SH-SY5Y (cell line): ENCODE results near the gene PDE1C.

Experiments
- GATA2 ChIP-seq: IDR thresholded peaks from 2 replicates; pipeline ENCODE4 v1.6.1; 2011; ENCODE audit warnings: mild to moderate bottlenecking, low read depth, low read length
- GATA3 ChIP-seq: IDR thresholded peaks from 2 replicates; pipeline ENCODE4 v1.6.1; 2011; ENCODE audit warnings: low read depth, mild to moderate bottlenecking, low read length, moderate library complexity

PDE1C gene

GRCh38 chr7:31772211-31772610 is 298.0 kb downstream of the PDE1C start:
- TF ChIP-seq GATA3 (no peak), GATA2 (no peak)

- TF ChIP-seq GATA3 (no peak), GATA2 (no peak)
Observed at GRCh38 chr7:31767686-31768358, 302.4 kb downstream of the PDE1C start.

GRCh38 chr7:31764462-31764861 is 305.7 kb downstream of the PDE1C start:
- TF ChIP-seq GATA2, result no peak
- TF ChIP-seq GATA3, result no peak

GRCh38 chr7:31763548-31763947 is 306.7 kb downstream of the PDE1C start:
- TF ChIP-seq GATA3, result no peak

- TF ChIP-seq GATA3 (no peak), GATA2 (no peak)
Observed at GRCh38 chr7:31761646-31762045, 308.6 kb downstream of the PDE1C start.

- no peak for TF ChIP-seq GATA2
- TF ChIP-seq GATA3, result no peak
Observed at GRCh38 chr7:31758755-31759154, 311.5 kb downstream of the PDE1C start.

- TF ChIP-seq GATA3 (no peak), GATA2 (no peak)
Observed at GRCh38 chr7:31751726-31752125, 318.5 kb downstream of the PDE1C start.

- TF ChIP-seq GATA2 (no peak), GATA3 (no peak)
Observed at GRCh38 chr7:31748084-31748483, 322.1 kb downstream of the PDE1C start.

GRCh38 chr7:31747553-31747952 is 322.7 kb downstream of the PDE1C start:
- TF ChIP-seq GATA3, result no peak
- no peak for TF ChIP-seq GATA2

- TF ChIP-seq GATA3, result peak; percentile 74
- peak; percentile 85 for TF ChIP-seq GATA2
Observed at GRCh38 chr7:31744294-31744874, 325.8 kb downstream of the PDE1C start.

- no peak for TF ChIP-seq GATA3
- no peak for TF ChIP-seq GATA2
Observed at GRCh38 chr7:31741852-31742251, 328.4 kb downstream of the PDE1C start.

- TF ChIP-seq GATA3 (no peak), GATA2 (no peak)
Observed at GRCh38 chr7:31735991-31736982, 333.9 kb downstream of the PDE1C start.

- TF ChIP-seq GATA2 (no peak), GATA3 (no peak)
Observed at GRCh38 chr7:31734456-31734855, 335.8 kb downstream of the PDE1C start.

- no peak for TF ChIP-seq GATA2
- TF ChIP-seq GATA3, result no peak
Observed at GRCh38 chr7:31729195-31729804, 340.9 kb downstream of the PDE1C start.

- no peak for TF ChIP-seq GATA3
- TF ChIP-seq GATA2, result no peak
Observed at GRCh38 chr7:31724696-31725095, 345.5 kb downstream of the PDE1C start.

GRCh38 chr7:31720366-31720765 is 349.8 kb downstream of the PDE1C start:
- TF ChIP-seq GATA3 (no peak), GATA2 (no peak)
